Stimulated activated CD8-positive, alpha-beta memory T cell treated with anti-CD3 and anti-CD28 coated beads, Interleukin-12 subunit alpha, Interleukin-12 subunit beta, amount 100 ng/mL, for 24 hours (primary cell): ENCODE results near the gene MDGA2.
"Not testable (repeated sequence)": the region's sequence is repeated elsewhere in the genome, so short reads cannot be mapped to it uniquely, and the experiment has no call there.

ENCODE experiments used
- DNase-seq: peaks from one replicate; pipeline ENCODE4 v3.0.0-alpha.2; 2020; ENCODE audit errors: extremely low read depth

The MDGA2 gene

GRCh38 chr14:47332106-47332505, 343.3 kb downstream of the MDGA2 start:
- DNase-seq, result no peak

GRCh38 chr14:47328376-47328775, 347.0 kb downstream of the MDGA2 start:
- no peak for DNase-seq

GRCh38 chr14:47327336-47327735, 348.1 kb downstream of the MDGA2 start:
- no peak for DNase-seq

GRCh38 chr14:47322751-47323150, 352.7 kb downstream of the MDGA2 start:
- DNase-seq, result no peak

- DNase-seq, result no peak
Measured at GRCh38 chr14:47302121-47302520, 373.3 kb downstream of the MDGA2 start.

DNA sequence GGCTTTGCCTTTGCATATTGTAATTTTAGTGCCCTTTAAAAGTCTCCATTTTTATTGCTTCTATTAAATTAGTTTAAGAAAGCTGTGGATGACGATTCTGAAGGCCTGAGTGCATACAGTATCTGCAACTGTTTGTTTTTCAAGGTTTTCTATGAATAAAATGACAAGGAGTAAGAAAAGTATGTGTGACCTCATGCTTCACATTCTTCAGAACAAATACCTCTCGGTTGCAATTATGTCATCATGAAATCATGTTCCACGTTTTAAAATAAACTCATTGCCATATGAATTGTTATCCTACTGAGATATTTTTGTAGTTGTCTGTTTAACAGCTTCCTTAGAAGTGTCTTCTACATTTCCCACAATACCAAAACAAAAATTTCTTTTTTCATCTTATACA, 374.6 kb downstream of the MDGA2 start:
- DNase-seq, result no peak

DNA sequence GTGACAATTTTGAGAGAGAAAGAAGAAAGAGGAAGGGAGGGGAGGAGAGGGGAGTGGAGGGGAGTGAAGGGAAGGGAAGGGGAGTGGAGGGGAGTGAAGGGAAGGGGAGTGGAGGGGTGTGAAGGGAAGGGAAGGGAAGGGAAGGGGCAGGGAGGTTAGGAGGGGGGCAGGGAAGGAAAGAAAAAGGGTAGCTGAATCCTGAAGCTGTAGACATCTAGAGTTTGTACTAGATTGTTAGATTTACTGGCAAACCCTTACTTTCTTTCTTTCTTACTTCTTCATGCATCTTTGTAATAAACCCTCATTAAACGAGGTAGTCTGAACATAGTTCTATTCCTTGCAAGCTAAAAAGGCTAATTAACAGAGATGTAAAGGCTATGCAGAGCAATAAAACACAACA, 378.0 kb downstream of the MDGA2 start:
- DNase-seq, result no peak

- DNase-seq, result no peak
Measured at GRCh38 chr14:47284283-47284682, 391.1 kb downstream of the MDGA2 start.

GRCh38 chr14:47281761-47282160, 393.6 kb downstream of the MDGA2 start:
- not testable (repeated sequence) for DNase-seq

DNA sequence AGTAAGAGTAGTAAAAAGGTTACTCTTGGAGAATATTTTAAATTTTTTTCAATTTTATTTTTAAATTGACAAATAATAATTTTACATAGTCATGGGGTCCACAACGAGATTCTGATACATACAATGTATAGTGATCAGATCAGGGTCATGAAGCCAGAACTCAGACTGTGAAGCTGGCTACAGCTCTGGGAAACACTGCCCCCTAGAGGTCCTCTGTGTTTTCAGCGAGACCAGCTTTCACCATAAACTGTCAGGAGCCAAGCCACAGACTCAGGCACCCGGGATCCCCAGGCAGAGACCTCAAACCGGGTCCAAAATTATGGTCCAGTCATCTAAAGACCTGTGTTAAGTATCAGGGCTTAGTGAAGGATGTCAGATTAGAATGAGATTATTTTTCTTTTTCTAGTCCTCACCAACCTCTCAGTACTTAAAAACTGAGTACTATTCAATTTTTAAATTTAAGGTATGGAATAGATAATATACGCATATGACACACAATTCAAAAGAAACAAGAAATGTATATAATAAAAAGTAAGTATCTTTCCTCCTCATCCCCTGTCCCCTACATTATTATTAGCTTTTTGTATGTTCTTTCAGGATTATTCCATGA, 397.1 kb downstream of the MDGA2 start:
- no peak for DNase-seq

DNA sequence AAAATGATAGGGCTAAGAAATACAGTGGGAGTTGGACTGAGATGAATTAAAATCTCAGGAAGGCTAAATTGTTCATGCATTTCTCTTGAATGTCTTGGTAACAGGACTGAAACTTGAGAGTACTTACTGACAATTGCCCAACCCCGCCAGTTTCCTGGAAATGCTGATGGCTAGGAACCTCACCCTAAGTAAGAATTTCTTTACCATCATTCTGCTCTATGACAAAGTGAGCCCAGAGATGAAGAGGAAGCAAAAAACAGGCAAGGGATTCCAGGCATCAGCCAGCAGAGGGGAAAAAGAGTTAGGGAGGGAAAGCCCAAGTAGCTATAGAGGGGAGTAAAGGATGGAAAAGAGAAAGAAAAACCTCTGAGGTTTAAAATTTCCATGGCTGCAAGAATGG, 397.7 kb downstream of the MDGA2 start:
- DNase-seq, result no peak

GRCh38 chr14:47276931-47277330, 398.5 kb downstream of the MDGA2 start:
- no peak for DNase-seq

GRCh38 chr14:47273939-47274338, 401.5 kb downstream of the MDGA2 start:
- no peak for DNase-seq

DNA sequence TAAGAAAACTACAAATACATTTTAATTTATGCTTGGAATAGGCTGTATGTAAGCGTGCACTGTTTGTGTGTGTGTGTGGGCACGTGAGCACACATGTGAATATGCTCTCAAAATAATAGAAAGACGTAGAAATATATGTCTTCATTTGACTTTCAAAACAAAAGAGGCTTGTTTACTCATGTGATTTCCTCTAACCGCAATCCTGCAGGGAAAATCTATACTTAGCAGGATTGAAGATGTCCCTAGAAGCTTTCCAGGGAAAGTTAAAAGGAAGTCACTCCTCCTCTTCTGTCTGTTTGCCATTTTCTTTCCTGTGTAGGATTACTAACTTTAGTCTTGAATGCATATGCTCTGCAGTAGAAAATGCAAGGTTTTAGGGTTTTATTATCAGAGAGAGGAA, 404.7 kb downstream of the MDGA2 start:
- DNase-seq, result no peak

DNA sequence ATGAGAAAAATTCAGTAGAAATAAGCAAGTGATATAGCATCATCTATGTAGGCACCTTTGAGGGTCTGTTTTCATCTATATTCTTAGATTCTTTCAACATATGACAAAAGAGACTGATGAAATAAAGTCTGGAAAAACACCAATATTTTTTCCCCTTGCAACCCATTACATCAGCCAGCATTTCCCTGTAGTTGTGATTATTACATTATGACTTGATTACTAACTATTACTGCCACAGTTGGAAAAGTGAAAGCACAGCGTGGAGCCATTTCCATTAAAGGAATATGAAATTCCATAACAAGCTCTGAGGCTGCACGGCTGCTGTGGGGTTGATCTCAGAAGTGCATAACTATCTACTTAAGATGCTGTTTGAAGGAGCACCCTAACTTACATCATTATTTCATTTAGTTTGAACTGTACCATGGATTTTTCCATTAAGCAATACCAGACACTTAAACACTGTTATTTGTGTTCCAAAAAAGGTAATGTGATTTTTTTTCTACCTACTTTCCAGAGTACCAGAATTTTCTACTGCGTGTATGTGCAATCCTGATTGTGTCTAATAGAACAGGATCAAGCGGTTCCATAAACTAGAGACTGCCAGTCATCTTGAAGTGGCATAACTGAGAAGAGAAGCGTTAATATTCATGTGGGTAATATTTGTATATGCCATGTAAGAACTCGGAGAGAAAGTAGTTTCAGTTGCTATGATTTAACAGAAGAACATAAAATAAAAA, 405.5 kb downstream of the MDGA2 start:
- no peak for DNase-seq

- DNase-seq, result no peak
Measured at GRCh38 chr14:47264842-47265241, 410.6 kb downstream of the MDGA2 start.

DNA sequence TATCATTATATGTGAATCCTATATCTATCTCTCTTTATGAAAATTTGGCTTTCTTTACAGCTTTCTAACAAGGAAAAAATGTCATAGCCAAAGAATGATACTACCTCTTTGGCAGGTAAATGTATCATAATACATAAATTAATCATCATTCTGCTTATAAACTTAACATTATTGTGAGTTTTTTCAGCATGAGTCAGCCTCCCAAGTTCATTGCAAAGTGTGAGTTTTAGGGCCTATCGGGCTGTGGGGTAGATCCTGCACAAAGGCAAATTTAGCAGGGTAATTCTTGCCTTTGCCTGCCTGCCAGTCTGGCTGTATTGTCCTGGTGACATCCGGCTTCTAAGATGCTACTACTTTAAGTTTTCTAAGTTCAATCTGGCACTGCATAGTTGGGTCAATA, 412.6 kb downstream of the MDGA2 start:
- DNase-seq, result no peak

- DNase-seq, result no peak
Measured at GRCh38 chr14:47261350-47261749, 414.1 kb downstream of the MDGA2 start.

DNA sequence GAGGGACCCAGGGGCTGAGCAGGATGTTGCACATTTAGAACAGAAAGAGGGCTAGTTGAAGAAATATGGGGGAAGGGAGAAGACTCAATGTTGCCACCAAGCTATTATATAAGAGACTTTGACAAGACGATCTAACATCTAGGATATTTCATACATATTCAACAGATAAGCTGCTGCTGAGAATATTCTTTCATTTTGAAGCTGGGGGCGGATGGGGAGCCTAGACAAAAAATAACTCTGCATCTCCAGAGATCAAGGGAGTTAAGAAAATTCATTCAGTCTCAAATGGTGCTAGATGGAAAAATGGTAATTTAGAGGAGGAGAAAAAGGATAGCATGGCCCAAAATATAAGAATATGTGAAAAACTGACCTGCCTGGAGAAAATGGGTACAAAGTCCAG, 415.6 kb downstream of the MDGA2 start:
- DNase-seq, result no peak

DNA sequence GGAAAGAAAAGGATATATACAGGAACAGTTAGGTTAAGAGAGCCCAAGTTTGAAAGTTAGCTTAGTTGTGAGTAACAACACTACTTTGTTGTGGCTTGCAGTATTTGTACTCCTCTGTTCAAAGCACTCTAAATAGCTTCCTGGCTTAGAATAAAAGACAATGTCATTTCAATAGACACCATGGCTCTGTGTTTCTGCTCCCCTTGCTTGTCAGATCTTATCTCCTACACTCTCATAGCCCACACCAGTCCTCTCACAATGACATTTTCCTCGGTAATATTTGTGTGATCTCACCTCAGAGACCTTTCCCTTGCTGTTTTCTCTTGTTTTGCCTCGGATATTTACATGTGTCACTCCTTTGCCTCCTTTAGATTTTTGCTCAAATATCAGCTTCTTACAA, 418.4 kb downstream of the MDGA2 start:
- no peak for DNase-seq

DNA sequence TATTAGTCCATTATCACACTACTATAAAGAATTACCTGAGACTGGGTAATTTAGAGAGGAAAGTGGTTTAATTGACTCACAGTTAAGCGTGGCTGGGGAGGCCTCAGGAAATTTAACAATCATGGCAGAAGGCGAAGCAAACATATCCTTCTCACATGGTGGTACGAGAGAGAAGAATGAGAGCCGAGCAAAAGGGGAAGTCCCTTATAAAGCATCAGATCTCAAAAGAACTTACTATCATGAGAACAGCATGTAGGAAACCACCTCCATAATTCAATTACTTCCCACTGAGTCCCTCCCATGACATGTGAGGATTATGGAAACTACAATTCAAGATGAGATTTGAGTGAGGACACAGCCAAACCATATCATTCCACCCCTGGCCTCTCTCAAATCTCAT, 422.6 kb downstream of the MDGA2 start:
- no peak for DNase-seq

DNA sequence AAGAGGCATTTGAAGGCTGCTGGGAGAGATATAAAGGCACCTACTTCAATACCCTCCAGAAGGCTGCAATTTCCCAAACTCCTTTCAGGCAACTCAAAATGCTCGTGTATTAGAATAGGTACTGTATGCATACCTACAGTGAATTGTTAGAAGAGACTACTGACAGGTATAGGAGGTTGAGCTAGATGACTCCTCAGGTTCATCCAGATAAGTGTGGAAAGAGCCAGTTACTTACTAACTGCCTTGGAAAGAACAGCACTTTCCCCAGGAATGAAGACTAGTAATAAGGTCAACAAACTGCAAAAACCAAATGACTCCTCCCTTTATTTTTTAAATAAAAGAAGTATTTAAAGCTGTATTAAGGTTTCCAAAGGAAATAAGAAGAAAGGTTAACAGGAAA, 429.0 kb downstream of the MDGA2 start:
- DNase-seq, result no peak

- DNase-seq, result not testable (repeated sequence)
Measured at GRCh38 chr14:47242579-47242978, 432.8 kb downstream of the MDGA2 start.
